Measurements from ENCODE around the gene MDM4.
"Not testable (repeated sequence)": the region's sequence is repeated elsewhere in the genome, so short reads cannot be mapped to it uniquely, and the experiment has no call there.

Gene MDM4

GRCh38 chr1:204493145-204493983 lies 22.8 kb upstream of the MDM4 start:
- DNase-seq: peak in 1 of 2 experiments; percentile 48

DNA sequence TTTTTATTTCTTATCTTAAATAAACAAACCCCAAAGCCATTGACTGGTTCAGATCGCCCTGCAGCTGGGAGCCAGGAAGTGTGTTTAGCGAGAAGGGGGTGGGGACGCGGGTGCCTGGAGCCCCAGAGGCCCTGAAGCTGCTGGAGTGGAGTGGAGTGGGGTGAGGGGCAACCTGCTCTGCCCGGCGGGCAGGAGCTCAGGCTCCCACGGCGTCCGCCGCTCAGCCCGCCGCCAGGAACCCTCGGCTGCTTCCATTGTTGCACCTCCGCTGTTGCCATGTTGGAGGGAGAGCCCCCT lies 22.3 kb upstream of the MDM4 start:
- DNase-seq: peak in 1 of 2 experiments; percentile 51

DNA sequence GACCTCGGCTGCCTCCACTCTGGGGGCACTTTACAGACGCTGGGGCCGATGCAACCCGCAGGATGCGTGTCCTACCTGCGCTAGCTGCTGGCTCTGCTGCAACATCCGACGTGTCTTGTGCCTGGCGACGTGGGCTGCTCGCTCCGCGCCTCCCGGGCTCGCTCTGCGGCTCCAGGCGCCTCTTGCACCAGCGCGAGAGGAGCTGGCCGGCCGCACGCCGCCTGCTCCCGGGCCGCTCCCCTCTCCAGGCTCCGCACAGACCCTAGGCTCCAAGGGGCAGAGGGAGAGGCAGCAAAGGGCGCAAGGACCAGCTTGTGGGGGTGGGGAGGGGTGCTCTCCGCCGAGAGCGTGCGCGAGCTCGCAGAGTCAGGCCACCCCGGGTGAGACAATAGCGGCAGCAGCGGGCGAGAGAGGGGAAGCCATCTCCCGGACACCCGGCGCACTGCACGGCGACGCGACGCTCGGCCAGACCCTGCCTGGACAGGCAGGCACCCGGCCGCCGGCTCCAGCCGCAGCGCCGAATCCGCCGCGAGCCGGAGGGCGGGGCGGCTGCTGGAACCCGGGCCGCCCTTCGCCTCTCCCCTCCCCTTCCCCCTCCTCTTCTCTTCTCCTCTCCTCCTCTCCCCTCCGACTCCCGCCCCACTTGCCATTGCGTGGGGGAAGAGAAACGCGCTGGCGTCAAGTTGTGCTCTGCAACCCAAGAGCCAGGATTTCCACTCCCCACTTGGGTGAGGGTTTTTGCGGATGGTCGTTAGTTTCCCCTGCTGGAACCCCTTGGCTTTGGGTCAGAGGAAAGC lies 21.7 kb upstream of the MDM4 start, which contains the start of gene PIK3C2B:
PIK3C2B (minus strand) TSS at position 525 of the 797 bp plus-strand sequence. CDS start 25,003 bp downstream, outside the sequence.
- peak; percentile 58 to 72 for DNase-seq

DNA sequence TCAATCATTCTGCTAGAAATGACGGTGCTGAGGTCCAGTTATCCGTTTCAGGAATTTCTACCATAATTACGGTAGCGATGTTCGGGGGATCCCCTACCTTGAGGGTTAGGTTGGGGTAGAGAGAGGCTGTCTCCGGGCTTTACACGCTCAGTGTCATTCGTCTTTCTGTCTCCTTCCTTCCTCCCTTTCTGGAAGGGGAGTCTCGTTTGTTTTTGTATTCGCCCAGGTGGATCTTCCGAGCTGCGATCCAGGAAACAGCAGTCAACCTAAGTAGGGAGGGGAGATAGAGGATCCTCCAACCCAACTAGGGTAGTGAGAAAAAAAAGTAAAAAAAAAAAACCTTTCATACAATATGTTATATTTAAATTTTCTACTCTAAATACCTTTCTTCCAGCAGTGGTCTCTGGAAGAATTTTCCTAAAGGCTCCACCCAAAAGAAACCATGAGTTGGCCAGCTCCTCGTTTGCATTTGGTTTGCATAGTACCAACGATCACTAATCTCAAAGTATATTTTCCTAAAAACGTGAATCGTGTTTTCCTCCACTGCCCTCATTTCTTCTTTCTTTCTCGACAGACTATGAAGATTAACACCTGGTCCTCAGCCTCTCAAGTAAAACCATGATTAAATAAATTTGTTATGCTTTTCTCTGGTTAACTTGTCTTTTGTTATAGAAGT lies 21.0 kb upstream of the MDM4 start:
- peak in 1 of 2 experiments; percentile 35 for DNase-seq

GRCh38 chr1:204495777-204496176 lies 20.4 kb upstream of the MDM4 start:
- DNase-seq: no peak

- no peak for DNase-seq
Measured at GRCh38 chr1:204498981-204499380, 17.2 kb upstream of the MDM4 start.

DNA sequence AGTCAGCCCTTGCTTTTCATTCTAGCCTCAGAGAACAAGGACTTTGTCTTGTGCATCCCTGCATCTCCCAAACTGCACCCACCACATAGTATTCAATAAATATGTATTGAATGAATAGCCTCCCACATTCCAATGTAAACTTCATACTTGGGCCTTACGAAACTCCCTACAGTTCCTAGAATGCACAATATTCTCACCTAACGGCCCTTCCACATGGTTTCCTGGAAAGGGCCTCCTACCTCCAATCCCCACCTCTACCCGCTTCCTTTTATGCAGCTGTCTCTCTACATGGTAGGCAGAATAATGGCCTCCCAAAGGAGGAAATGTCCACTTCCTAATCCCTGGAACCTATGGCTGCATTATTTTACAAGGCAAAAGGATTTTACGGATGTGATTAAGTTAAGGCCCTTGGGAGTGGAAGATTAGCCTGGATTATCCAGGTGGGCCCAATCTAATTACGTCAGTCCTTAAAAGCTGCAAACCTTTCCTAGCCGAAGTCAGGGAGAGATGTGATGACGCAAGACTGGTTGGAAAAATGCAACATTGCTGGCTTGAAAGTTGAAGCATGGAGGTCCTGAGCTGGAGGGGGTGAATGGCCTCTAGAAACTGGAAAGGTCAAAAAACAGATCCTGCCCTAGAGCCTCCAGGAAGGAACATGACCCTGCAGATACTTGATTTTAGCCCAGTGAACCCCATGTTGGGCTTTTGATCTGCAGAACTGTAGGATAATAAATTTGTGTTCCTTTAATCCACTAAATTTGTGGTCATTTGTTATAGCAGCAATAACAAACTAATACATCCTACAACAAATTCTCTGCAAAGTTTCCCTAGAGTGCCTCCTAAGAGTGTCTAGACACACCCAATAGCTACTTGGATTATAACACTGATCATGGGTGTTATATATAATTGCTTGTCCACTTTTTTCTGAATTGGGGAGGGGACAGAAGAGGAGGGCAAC lies 16.4 kb upstream of the MDM4 start:
- DNase-seq: peak; percentile 66 to 84

GRCh38 chr1:204502241-204502640 lies 14.0 kb upstream of the MDM4 start:
- DNase-seq: peak in 1 of 2 experiments; percentile 6

DNA sequence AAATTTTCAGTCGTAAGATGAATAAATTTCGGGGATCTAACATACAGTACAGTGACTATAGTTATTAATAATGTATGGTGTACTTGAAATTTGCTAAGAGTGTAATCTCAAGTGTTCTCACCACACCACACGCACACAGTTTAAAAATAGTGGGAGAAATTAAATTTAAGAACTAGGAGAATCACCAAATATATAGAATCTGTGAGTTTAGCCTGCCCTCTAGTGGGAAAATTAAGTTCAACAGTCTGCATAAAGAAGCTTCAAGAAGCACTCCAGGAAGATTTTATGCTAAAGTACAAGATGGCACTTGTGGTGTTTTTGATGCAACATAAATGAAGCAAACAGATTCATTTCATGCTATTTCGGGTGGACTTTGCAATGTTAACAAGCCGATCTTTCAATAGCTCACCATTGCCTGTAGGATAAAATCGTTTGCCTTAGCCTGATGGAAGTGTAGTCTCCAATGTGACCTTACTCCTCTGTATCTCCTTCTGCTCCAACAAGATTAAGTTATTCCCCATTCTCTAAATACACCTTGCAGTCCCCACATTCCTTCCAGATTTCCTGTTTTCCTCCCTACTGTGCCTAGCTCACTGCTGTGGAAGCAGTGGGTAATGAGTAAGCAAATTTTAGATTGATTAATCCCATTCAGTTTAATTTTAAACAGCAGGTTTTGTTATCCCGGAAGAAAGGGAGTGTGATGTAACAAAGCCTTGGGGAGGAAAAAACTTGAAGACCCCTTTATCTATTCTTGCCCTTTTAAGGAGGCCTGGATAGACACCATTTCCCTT lies 12.9 kb upstream of the MDM4 start:
- peak; percentile 47 to 82 for DNase-seq

GRCh38 chr1:204503913-204504519 lies 12.2 kb upstream of the MDM4 start:
- no peak for DNase-seq

- no peak for DNase-seq
Measured at GRCh38 chr1:204505674-204506200, 10.5 kb upstream of the MDM4 start.

DNA sequence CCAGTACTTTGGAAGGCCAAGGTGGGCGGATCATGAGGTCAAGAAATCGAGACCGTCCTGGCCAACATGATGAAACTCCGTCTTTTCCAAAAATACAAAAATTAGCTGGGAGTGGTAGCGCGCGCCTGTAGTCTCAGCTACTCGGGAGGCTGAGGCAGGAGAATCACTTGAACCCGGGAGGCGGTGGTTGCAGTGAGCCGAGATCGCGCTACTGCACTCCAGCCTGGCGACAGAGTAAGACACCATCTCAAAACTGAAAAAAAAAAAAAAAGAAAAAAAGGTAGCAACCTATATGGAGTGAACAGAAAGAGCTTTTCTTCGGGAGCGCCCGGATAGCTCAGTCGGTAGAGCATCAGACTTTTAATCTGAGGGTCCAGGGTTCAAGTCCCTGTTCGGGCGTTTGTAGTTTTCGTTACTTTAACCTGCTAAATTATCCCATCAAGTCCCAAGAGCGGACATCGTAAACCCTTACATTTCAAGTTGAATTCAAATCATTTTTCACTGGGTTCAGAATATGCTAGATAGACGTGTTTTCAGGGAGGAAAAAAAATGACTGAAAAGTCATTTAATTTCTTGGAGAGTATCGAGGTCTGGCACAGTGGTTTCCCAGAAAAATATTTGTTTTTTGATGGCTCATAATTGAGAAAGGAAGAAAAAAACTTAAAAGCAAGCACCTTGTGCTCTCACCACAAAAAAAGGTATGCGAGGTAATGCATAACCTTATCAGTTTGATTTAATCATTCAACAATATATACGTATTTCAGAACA lies 9.8 kb upstream of the MDM4 start:
- peak; percentile 86 to 91 for DNase-seq

GRCh38 chr1:204506969-204507316 lies 9.3 kb upstream of the MDM4 start:
- DNase-seq: peak; percentile 76 to 90

DNA sequence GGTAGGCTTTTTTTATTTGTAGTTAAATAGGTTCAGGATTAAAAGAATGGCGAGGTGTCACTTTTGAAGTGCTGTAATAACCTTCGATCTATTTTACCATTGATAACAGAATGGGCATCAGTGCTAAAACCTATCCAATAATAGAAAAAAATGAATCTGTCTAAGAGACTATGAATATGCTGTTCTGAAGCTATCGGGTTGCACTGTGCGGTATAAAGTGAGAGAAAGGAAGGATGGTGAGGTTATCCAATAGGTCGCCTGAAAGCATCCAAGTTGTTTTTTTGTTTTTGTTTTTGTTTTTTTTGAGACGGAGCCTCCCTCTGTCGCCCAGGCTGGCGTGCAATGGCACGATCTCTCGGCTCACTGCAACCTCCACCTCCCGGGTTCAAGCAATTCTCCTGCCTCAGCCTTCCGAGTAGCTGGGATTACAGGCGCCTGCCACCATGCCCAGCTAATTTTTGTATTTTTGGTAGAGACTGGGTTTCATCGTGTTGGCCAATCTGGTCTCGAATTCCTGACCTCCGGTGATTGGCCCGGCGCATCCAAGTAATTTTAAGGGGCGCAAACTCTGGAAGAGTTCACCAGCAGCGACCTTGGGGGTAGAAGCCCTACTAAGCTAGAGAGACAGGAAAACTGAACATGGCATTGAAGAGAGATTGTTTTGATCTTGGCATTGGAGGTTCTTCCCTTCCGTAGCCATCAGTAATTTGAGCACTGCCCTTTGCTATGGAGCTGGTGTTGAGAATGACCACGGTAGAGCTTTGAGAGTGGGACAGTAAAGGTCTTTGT lies 8.7 kb upstream of the MDM4 start:
- DNase-seq: peak; percentile 31 to 69

DNA sequence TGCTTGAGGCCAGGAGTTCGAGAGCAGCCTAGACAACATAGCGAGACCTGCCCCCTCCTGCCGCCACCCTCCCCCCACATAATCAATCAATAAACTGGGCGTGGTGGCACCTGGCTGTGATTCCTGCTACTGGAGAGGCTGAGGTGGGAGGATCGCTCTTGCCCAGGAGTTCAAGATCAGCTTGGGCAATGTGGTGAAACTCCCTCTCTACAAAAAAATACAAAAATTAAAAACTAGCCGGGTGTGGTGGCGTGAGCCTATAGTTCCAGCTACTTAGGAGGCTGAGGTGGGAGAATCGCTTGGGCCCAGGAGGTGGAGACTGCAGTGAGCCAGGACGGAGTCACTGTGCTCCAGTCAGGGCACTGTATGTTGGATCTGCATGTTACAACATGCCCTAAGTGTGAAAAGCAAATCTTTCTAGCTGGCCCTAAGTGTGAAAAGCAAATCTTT lies 7.0 kb upstream of the MDM4 start:
- DNase-seq: no peak

DNA sequence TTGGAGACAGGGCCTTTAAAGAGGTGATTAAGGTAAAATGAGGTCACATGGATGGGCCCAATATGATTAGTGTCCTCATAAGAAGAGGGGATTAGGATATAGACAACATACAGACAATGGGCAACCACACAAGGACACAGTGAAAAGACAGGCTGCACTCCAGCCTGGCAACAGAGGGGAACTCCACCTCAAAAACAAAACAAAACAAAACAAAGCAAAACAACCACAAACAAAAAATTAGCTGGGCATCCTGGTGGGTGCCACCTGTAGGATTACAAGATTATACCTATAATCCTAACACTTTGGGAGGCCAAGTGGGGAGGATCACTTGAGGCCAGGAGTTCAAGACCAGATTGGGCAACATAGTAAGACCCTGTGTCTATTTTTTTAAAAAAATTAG lies 4.8 kb upstream of the MDM4 start:
- DNase-seq: no peak

- no peak for DNase-seq
Measured at GRCh38 chr1:204513117-204513716, 3.0 kb upstream of the MDM4 start.

- DNase-seq: no peak
Measured at GRCh38 chr1:204514828-204515227, 1.4 kb upstream of the MDM4 start.

- not testable (repeated sequence) for DNase-seq
Measured at GRCh38 chr1:204517382-204517781, 1.2 kb downstream of the MDM4 start.
